DOHH2 (cell line): ENCODE data around the gene COL4A4.

Experiments
- H3F3A ChIP-seq: fragments of 200-600 bp; sonication (generic), shearing (Covaris generic); 2 replicates; pipeline ENCODE4 v1.6.0; 2016; ENCODE audit warnings: antibody characterized with exemption, mild to moderate bottlenecking; ENCODE audit not compliant: control insufficient read depth, insufficient read depth
- H3K27ac ChIP-seq: fragments of 200-600 bp; sonication (generic); 2 replicates; pipeline ENCODE4 v1.5.1; 2014; ENCODE audit warnings: low read depth, mild to moderate bottlenecking, low read length, moderate library complexity
- H3K27me3 ChIP-seq: fragments of 200-600 bp; sonication (generic); 2 replicates; pipeline ENCODE4 v1.6.1; 2014; ENCODE audit warnings: mild to moderate bottlenecking, low read length, mixed read lengths; ENCODE audit not compliant: control insufficient read depth
- H3K36me3 ChIP-seq: fragments of 200-600 bp; sonication (generic); 2 replicates; pipeline ENCODE4 v1.6.1; 2014; ENCODE audit warnings: mild to moderate bottlenecking, low read length, moderate library complexity, mixed read lengths; ENCODE audit not compliant: control insufficient read depth
- H3K4me1 ChIP-seq: fragments of 200-600 bp; sonication (generic); 2 replicates; pipeline ENCODE4 v1.6.1; 2014; ENCODE audit warnings: mild to moderate bottlenecking, low read length, mixed read lengths; ENCODE audit not compliant: control insufficient read depth
- H3K4me2 ChIP-seq: fragments of 200-600 bp; sonication (generic); 2 replicates; pipeline ENCODE4 v1.6.0; 2014; ENCODE audit warnings: mild to moderate bottlenecking, low read length, moderate library complexity
- H3K4me3 ChIP-seq: fragments of 200-600 bp; sonication (generic); 2 replicates; pipeline ENCODE4 v1.5.1; 2014; ENCODE audit warnings: mild to moderate bottlenecking, low read length, mixed read lengths
- H3K79me2 ChIP-seq: fragments of 200-600 bp; sonication (generic); 2 replicates; pipeline ENCODE4 v1.6.1; 2014; ENCODE audit warnings: mild to moderate bottlenecking, low read length, mixed read lengths; ENCODE audit not compliant: control insufficient read depth
- H3K9me2 ChIP-seq: fragments of 200-600 bp; sonication (generic); replicated peaks from 2 replicates; pipeline ENCODE4 v1.6.1; 2014; ENCODE audit warnings: mild to moderate bottlenecking, low read length, mixed read lengths; ENCODE audit not compliant: control insufficient read depth
- H3K9me3 ChIP-seq: fragments of 200-600 bp; sonication (generic); 2 replicates; pipeline ENCODE4 v1.6.1; 2014; ENCODE audit warnings: antibody characterized with exemption, low read length, mixed read lengths; ENCODE audit not compliant: control insufficient read depth, insufficient read depth
- H4K20me1 ChIP-seq: fragments of 200-600 bp; sonication (generic); 2 replicates; pipeline ENCODE4 v1.6.0; 2014; ENCODE audit warnings: low read depth, mild to moderate bottlenecking, antibody characterized with exemption, low read length, moderate library complexity; ENCODE audit not compliant: control insufficient read depth, insufficient read depth
- EZH2phosphoT487 ChIP-seq: fragments of 200-600 bp; sonication (generic); IDR thresholded peaks from 2 replicates; pipeline ENCODE4 v1.6.1; 2017; ENCODE audit warnings: borderline replicate concordance, mild to moderate bottlenecking, antibody characterized with exemption, low read length, moderate library complexity, mixed read lengths
- TF ChIP-seq, protein P1 (sequence below): fragments of 200-600 bp; sonication (generic); IDR thresholded peaks from one replicate; pipeline ENCODE4 v1.5.1; 2014; ENCODE audit warnings: antibody characterized with exemption, mild to moderate bottlenecking, low read depth, low read length; ENCODE audit not compliant: poor library complexity, severe bottlenecking

COL4A4 gene

DNA sequence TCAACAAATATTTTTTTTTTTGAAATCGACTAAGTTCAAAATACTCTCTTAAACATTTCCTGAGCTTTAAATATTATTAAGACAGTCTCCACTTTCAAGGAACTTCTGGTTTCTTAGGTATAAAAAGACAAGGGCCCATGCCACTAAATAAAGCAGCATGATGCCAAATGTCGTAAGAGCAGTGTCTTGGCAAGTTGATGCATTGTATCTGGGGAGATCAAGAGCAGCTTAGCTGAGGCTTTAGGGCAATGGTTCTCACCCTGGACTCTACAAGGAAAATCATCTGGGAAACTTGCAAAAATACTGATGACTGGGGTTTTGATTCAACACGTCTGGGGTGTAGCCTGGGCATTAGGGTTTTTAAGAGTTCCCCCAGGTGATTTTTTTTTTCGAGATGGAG lies 41.7 kb upstream of the COL4A4 start:
- no peaks in the 10 kb centered on the region for H3F3A ChIP-seq
- H3K4me1 ChIP-seq, result no peaks in the 10 kb centered on the region
- no peaks in the 10 kb centered on the region for H3K27me3 ChIP-seq
- H4K20me1 ChIP-seq, result no peaks in the 10 kb centered on the region
- no peaks in the 10 kb centered on the region for H3K9me2 ChIP-seq
- no peaks in the 10 kb centered on the region for H3K9me3 ChIP-seq
- H3K27ac ChIP-seq, result no peak overlapping the region
- H3K79me2 ChIP-seq, result no peaks in the 10 kb centered on the region
- no peaks in the 10 kb centered on the region for H3K36me3 ChIP-seq
- no peak overlapping the region for H3K4me3 ChIP-seq
- TF ChIP-seq, protein P1, sequence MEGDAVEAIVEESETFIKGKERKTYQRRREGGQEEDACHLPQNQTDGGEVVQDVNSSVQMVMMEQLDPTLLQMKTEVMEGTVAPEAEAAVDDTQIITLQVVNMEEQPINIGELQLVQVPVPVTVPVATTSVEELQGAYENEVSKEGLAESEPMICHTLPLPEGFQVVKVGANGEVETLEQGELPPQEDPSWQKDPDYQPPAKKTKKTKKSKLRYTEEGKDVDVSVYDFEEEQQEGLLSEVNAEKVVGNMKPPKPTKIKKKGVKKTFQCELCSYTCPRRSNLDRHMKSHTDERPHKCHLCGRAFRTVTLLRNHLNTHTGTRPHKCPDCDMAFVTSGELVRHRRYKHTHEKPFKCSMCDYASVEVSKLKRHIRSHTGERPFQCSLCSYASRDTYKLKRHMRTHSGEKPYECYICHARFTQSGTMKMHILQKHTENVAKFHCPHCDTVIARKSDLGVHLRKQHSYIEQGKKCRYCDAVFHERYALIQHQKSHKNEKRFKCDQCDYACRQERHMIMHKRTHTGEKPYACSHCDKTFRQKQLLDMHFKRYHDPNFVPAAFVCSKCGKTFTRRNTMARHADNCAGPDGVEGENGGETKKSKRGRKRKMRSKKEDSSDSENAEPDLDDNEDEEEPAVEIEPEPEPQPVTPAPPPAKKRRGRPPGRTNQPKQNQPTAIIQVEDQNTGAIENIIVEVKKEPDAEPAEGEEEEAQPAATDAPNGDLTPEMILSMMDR, result no peak
- no peak for TF ChIP-seq EZH2phosphoT487
- H3K4me2 ChIP-seq, result no peak overlapping the region

GRCh38 chr2:227204452-227204851 lies 40.4 kb upstream of the COL4A4 start:
- Histone ChIP-seq H3K79me2 (no peaks in the 10 kb centered on the region), H3K4me3 (no peak overlapping the region), H3K9me2 (no peaks in the 10 kb centered on the region), H3K4me2 (no peak overlapping the region), H3F3A (no peaks in the 10 kb centered on the region), H4K20me1 (no peaks in the 10 kb centered on the region), H3K27me3 (no peaks in the 10 kb centered on the region), H3K36me3 (no peaks in the 10 kb centered on the region), H3K4me1 (no peaks in the 10 kb centered on the region), H3K27ac (no peak overlapping the region), H3K9me3 (no peaks in the 10 kb centered on the region)
- TF ChIP-seq EZH2phosphoT487, result no peak
- TF ChIP-seq, protein P1, result no peak

DNA sequence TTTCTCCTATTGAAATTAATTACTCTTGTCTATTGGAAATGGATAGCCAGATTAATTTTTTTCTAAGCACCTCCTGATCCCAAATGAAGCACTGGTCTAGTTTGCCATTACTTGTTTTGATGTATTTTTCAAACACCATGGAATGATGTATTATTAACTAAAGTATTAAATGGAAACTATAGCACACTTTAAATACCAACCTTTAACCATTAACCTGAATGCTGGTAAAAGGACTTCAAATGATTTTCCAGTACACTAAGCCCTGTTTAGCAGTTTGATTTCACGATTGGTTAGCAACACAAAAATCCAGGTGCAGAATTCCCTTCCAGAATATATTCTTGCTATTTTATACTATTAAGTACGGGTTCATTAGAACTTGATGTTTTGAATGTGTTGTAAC lies 37.8 kb upstream of the COL4A4 start:
- TF ChIP-seq, protein P1, result no peak
- TF ChIP-seq EZH2phosphoT487, result no peak
- Histone ChIP-seq H3K27me3 (no peaks in the 10 kb centered on the region), H3K27ac (no peak overlapping the region), H3K9me3 (no peaks in the 10 kb centered on the region), H3K36me3 (no peaks in the 10 kb centered on the region), H3K4me2 (no peak overlapping the region), H3F3A (no peaks in the 10 kb centered on the region), H3K4me3 (no peak overlapping the region), H4K20me1 (no peaks in the 10 kb centered on the region), H3K4me1 (no peaks in the 10 kb centered on the region), H3K9me2 (no peaks in the 10 kb centered on the region), H3K79me2 (no peaks in the 10 kb centered on the region)

GRCh38 chr2:227198866-227199265 lies 34.9 kb upstream of the COL4A4 start:
- no peak for TF ChIP-seq EZH2phosphoT487
- TF ChIP-seq, protein P1, result no peak
- H3K4me1 ChIP-seq, result no peaks in the 10 kb centered on the region
- no peaks in the 10 kb centered on the region for H3F3A ChIP-seq

More at GRCh38 chr2:227198866-227199265, 34.9 kb upstream of the COL4A4 start:
- Histone ChIP-seq H3K27ac (no peak overlapping the region), H3K36me3 (no peaks in the 10 kb centered on the region), H3K9me2 (no peaks in the 10 kb centered on the region), H3K79me2 (no peaks in the 10 kb centered on the region), H3K9me3 (no peaks in the 10 kb centered on the region), H4K20me1 (no peaks in the 10 kb centered on the region), H3K4me2 (no peak overlapping the region), H3K27me3 (no peaks in the 10 kb centered on the region), H3K4me3 (no peak overlapping the region)
